Measurements from ENCODE around the gene ZFPL1.

DNA sequence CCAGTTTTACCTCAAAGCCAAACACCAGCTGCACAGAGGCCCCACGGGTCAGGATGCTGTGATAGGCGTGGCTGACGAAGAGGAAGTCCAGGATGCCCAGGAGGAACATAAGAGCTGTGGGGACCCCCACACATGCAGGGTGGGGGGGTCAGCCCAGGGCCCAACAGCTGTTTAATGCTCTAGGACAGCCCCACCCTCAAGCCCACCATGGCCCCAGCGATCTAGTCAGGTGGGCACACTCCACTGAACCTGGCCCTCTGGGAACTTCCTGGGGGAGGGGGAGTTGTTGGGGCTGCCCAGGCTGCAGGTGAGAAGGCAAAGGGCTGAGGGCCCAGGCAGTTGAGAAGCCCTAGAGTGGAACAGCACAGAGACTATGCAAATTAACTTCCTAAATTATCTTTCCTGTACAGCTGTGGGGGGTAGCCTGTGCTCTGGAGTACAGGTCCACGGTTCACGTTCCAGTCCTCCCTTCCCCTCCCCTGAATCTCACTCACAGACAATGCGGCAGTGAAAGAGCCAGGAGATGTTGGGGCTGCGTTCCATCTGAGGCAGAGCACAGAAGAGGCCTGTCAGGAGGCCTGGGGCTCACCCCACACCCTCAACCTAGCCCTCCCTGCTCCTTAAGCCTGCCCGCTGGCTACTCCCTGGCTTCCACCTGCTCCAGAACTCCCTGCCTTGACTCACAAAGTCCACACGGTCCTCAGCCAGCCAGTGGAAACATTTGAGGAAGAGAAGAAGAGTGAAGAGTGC, 48.4 kb downstream of the ZFPL1 start:
- no peak for TF ChIP-seq CTCF (IDR thresholded peaks at IDR 0.05)
- no peak for TF ChIP-seq POLR2A (IDR thresholded peaks at IDR 0.05)
